Suppressor macrophage treated with lipopolysaccharide for 1 hour (primary cell): ENCODE data around the gene KIAA0753.
"Not testable (repeated sequence)": the region's sequence is repeated elsewhere in the genome, so short reads cannot be mapped to it uniquely, and the experiment has no call there.

Source experiments
- DNase-seq, 3 donors: peaks; one replicate each; pipeline ENCODE4 v3.0.0-alpha.2; 2020 to 2022

KIAA0753 gene

GRCh38 chr17:6668219-6668618 is 27.7 kb upstream of the KIAA0753 start:
- DNase-seq, result no peak

- DNase-seq, result no peak
Observed at GRCh38 chr17:6667516-6667915, 27.0 kb upstream of the KIAA0753 start.

GRCh38 chr17:6666557-6666956 is 26.0 kb upstream of the KIAA0753 start:
- DNase-seq, result no peak

GRCh38 chr17:6666077-6666521 is 25.6 kb upstream of the KIAA0753 start:
- DNase-seq, result peak; percentile 80 to 88 (median 83)

- DNase-seq, result not testable (repeated sequence)
Observed at GRCh38 chr17:6663200-6663599, 22.7 kb upstream of the KIAA0753 start.

GRCh38 chr17:6661464-6661848 is 20.9 kb upstream of the KIAA0753 start:
- no peak for DNase-seq

- DNase-seq, result peak; percentile 69 to 74 (median 73)
Observed at GRCh38 chr17:6660805-6661463, 20.4 kb upstream of the KIAA0753 start.

GRCh38 chr17:6660101-6660500 is 19.6 kb upstream of the KIAA0753 start:
- peak in 1 of 3 donors; percentile 34 for DNase-seq

GRCh38 chr17:6658411-6658810 is 17.9 kb upstream of the KIAA0753 start:
- DNase-seq, result not testable (repeated sequence)

GRCh38 chr17:6657633-6658287 is 17.2 kb upstream of the KIAA0753 start:
- DNase-seq, result no peak

GRCh38 chr17:6656797-6657632 is 16.5 kb upstream of the KIAA0753 start:
- not testable (repeated sequence) for DNase-seq

- DNase-seq, result not testable (repeated sequence)
Observed at GRCh38 chr17:6655732-6656361, 15.3 kb upstream of the KIAA0753 start.

- peak in 1 of 3 donors; percentile 45 for DNase-seq
Observed at GRCh38 chr17:6654841-6655731, 14.6 kb upstream of the KIAA0753 start.

- DNase-seq, result peak in 1 of 3 donors; percentile 25
Observed at GRCh38 chr17:6651919-6652452, 11.5 kb upstream of the KIAA0753 start.

GRCh38 chr17:6651354-6651918 is 10.9 kb upstream of the KIAA0753 start, which contains the start of the genes C17orf100 and MED31:
Gene C17orf100, plus strand, starts transcription at chr17:6651762. Its CDS starts 152 bp downstream, at chr17:6651914.
Gene MED31, minus strand, starts transcription at chr17:6651605. Its CDS starts 77 bp downstream, at chr17:6651528.
- peak; percentile 97 to 98 (median 97) for DNase-seq

- DNase-seq, result peak in 2 of 3 donors; percentile 23 to 24
Observed at GRCh38 chr17:6648181-6648580, 7.7 kb upstream of the KIAA0753 start.

GRCh38 chr17:6643451-6644125 is 3.1 kb upstream of the KIAA0753 start:
- no peak for DNase-seq

GRCh38 chr17:6642592-6642991 is 2.1 kb upstream of the KIAA0753 start:
- DNase-seq, result no peak

GRCh38 chr17:6641247-6641863 is 844 bp upstream of the KIAA0753 start:
- DNase-seq, result peak in 2 of 3 donors; percentile 28 to 30
